HEK293T (cell line): Measurements from ENCODE around the gene INSYN1.

Source experiments
- CTCF ChIA-PET: fragments of 350-600 bp; formaldehyde crosslinking; extraction: SDS; loops from one replicate; lab custom pipeline; 2021; ENCODE audit warnings: antibody characterized with exemption, inconsistent platforms; lab: Yijun Ruan, JAX
- POLR2A ChIA-PET: fragments of 350-600 bp; formaldehyde crosslinking; extraction: SDS; loops from one replicate; lab custom pipeline; 2020; ENCODE audit warnings: antibody characterized with exemption, inconsistent platforms; lab: Yijun Ruan, JAX
- DNase-seq: peaks from one replicate; pipeline ENCODE4 v3.0.0; 2012; ENCODE audit warnings: mixed read lengths; ENCODE audit errors: extremely low spot score
- ARNT ChIP-seq: fragments of 450-650 bp; IDR thresholded peaks from 2 replicates; pipeline ENCODE4 v1.6.1; 2017; ENCODE audit warnings: mild to moderate bottlenecking
- BHLHE40 ChIP-seq: fragments of 450-650 bp; IDR thresholded peaks from 2 replicates; pipeline ENCODE4 v1.6.1; 2016; ENCODE audit warnings: mild to moderate bottlenecking, moderate library complexity, borderline replicate concordance
- CTBP1 ChIP-seq: fragments of 450-650 bp; IDR thresholded peaks from 2 replicates; pipeline ENCODE4 v1.6.1; 2016; ENCODE audit warnings: borderline replicate concordance
- ELF4 ChIP-seq: fragments of 450-650 bp; IDR thresholded peaks from 2 replicates; pipeline ENCODE4 v1.6.1; 2017; ENCODE audit warnings: antibody characterized with exemption
- FOXK2 ChIP-seq: fragments of 450-650 bp; IDR thresholded peaks from 2 replicates; pipeline ENCODE4 v1.6.1; 2016; ENCODE audit warnings: mild to moderate bottlenecking
- FOXM1 ChIP-seq: fragments of 450-650 bp; IDR thresholded peaks from 2 replicates; pipeline ENCODE4 v1.6.1; 2017; ENCODE audit warnings: mild to moderate bottlenecking, borderline replicate concordance
- L3MBTL2 ChIP-seq: fragments of 450-650 bp; conservative IDR thresholded peaks from 2 replicates; pipeline ENCODE4 v1.6.1; 2016; ENCODE audit warnings: mild to moderate bottlenecking
- LEF1 ChIP-seq: fragments of 450-650 bp; IDR thresholded peaks from 2 replicates; pipeline ENCODE4 v1.6.1; 2017; ENCODE audit warnings: mild to moderate bottlenecking, borderline replicate concordance
- NFRKB ChIP-seq: fragments of 450-650 bp; IDR thresholded peaks from 2 replicates; pipeline ENCODE4 v1.6.1; 2016; ENCODE audit warnings: mild to moderate bottlenecking, moderate library complexity
- SUZ12 ChIP-seq: fragments of 450-650 bp; IDR thresholded peaks from 2 replicates; pipeline ENCODE4 v1.6.1; 2016; ENCODE audit warnings: mild to moderate bottlenecking
- TARDBP ChIP-seq: fragments of 450-650 bp; IDR thresholded peaks from 2 replicates; pipeline ENCODE4 v1.6.1; 2016
- ZNF384 ChIP-seq: fragments of 450-650 bp; IDR thresholded peaks from 2 replicates; pipeline ENCODE4 v1.6.1; 2016
- TF ChIP-seq, protein P1 (sequence below): fragments of 450-650 bp; IDR thresholded peaks from 2 replicates; pipeline ENCODE4 v1.6.1; 2016

Gene INSYN1

DNA sequence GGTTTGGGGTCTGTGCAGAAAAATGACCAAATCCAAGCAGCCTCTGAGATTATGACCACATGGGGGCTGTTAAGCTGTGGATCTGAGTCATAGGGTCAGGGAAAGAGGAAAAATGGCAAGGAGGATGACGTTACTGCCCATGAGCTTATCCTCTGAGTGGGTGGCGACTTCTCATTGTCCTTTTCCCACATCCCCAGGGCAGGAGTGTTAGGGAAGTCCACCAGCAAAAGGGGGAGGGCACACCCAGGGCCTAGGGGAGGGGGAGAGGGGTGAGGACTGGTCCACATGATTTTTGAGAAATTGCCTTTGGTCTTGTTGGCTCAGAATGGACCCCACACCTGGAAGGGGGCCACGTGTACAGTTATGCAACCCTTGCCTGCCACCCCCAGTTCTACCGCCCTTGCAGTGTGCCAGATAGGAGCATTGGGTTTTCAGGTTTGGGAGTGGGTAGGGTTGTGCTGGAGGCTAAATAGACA is 66.3 kb downstream of the INSYN1 start:
- TF ChIP-seq TARDBP: no peak
- no peak for TF ChIP-seq ELF4
- TF ChIP-seq NFRKB: no peak
- no peak for TF ChIP-seq LEF1
- no peak for TF ChIP-seq L3MBTL2
- no peak for TF ChIP-seq FOXK2
- ChIA-PET POLR2A (interaction anchor here (1.3 to 4.4 kb wide), 4 partner anchors 10 to 53 kb away, joined by 3 to 38 read pairs (median 6); partner anchors contain the start of gene NPTN), CTCF (interaction anchor here (0.7 to 3.0 kb wide), 7 partner anchors 9 to 56 kb away, joined by 3 to 22 read pairs (median 12); no protein-coding TSS in a partner anchor)
- DNase-seq: no peak

DNA sequence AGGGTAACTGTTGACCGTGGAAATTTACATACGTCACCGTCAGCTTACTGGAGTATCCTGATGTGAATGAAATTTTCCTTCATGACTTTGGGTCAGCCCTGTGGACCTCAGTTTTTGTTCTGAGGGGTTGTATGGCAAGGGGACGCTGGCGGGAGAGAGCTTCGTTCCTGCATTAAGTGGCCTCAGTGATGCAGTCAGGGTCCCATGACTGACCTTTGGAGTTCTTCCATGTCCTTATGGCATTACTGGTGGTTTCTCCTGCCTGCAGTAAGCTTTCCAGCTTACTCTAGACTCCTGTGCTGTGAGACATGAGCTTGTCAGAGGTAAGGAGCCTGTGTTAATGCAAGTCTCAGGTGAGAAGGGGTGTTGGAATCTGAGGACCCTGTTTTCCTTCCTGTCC is 67.2 kb downstream of the INSYN1 start:
- DNase-seq: no peak
- TF ChIP-seq BHLHE40 (no peak), NFRKB (no peak), ZNF384 (no peak), CTBP1 (no peak), ELF4 (no peak), LEF1 (no peak), SUZ12 (no peak), ARNT (no peak), FOXM1 (no peak), TARDBP (no peak)
- TF ChIP-seq, protein P1, sequence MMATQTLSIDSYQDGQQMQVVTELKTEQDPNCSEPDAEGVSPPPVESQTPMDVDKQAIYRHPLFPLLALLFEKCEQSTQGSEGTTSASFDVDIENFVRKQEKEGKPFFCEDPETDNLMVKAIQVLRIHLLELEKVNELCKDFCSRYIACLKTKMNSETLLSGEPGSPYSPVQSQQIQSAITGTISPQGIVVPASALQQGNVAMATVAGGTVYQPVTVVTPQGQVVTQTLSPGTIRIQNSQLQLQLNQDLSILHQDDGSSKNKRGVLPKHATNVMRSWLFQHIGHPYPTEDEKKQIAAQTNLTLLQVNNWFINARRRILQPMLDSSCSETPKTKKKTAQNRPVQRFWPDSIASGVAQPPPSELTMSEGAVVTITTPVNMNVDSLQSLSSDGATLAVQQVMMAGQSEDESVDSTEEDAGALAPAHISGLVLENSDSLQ: no peak
- POLR2A ChIA-PET: interaction anchor here (1.3 to 4.4 kb wide), 5 partner anchors 9 to 68 kb away, joined by 3 to 38 read pairs (median 5); partner anchors contain the start of gene NPTN
- CTCF ChIA-PET: interaction anchor here (0.6 to 3.0 kb wide), 6 partner anchors 8 to 58 kb away, joined by 3 to 22 read pairs (median 14); no protein-coding TSS in a partner anchor
